PC-9 (cell line): Measurements from ENCODE around the gene SUZ12. TPM values are rescaled to one million over a fixed set of nuclear protein-coding genes. Genes with fewer than 3 reads are reported as not detected.
"Not testable (repeated sequence)": the region's sequence is repeated elsewhere in the genome, so short reads cannot be mapped to it uniquely, and the experiment has no call there.

ENCODE experiments used
- BruUV-seq: library from RNA; stranded (reverse); fragments of 400-500 nt; replicated peaks from 2 replicates; lab custom pipeline; 2021; lab: Mats Ljungman, UMichigan
- CTCF ChIA-PET: fragments of 300-600 bp; sonication (Branson Sonifier 250); formaldehyde crosslinking; loops from one replicate; lab custom pipeline; 2022; ENCODE audit warnings: antibody characterized with exemption; lab: Charles Lee
- POLR2A ChIA-PET: fragments of 300-600 bp; sonication (Branson Sonifier 250); formaldehyde crosslinking; loops from one replicate; lab custom pipeline; 2022; ENCODE audit warnings: antibody characterized with exemption; ENCODE audit not compliant: unreplicated experiment; lab: Charles Lee
- DNase-seq, 2 experiments: peaks; one replicate each; pipeline versions ENCODE4 v3.0.0 to v3.0.0-alpha.2; 2015 to 2022; ENCODE audit warnings: mixed read lengths in 1 of 2
- H2AFZ ChIP-seq: fragments of 200-600 bp; sonication (generic); 2 replicates; pipeline ENCODE4 v1.8.1; 2017; ENCODE audit warnings: antibody characterized with exemption
- H3F3A ChIP-seq: fragments of 200-600 bp; sonication (generic); 2 replicates; pipeline ENCODE4 v1.8.1; 2017; ENCODE audit warnings: antibody characterized with exemption, mild to moderate bottlenecking, low read depth; ENCODE audit not compliant: insufficient read depth
- H3K27ac ChIP-seq: fragments of 200-600 bp; sonication (generic); 2 replicates; pipeline ENCODE4 v1.6.1; 2016; ENCODE audit warnings: mixed run types
- H3K27me3 ChIP-seq: fragments of 200-600 bp; sonication (generic); 2 replicates; pipeline ENCODE4 v1.6.1; 2016; ENCODE audit warnings: low read depth, mixed run types; ENCODE audit not compliant: insufficient read depth
- H3K36me3 ChIP-seq: fragments of 200-600 bp; sonication (generic); 2 replicates; pipeline ENCODE4 v1.6.1; 2016; ENCODE audit warnings: low read depth, mixed run types
- H3K4me1 ChIP-seq: fragments of 200-600 bp; sonication (generic); replicated peaks from 2 replicates; pipeline ENCODE4 v1.6.1; 2016; ENCODE audit warnings: mixed run types; ENCODE audit not compliant: insufficient read depth
- H3K4me2 ChIP-seq: fragments of 200-600 bp; sonication (generic); 2 replicates; pipeline ENCODE4 v1.6.1; 2017; ENCODE audit warnings: mixed run types
- H3K4me3 ChIP-seq: fragments of 200-600 bp; sonication (generic); 2 replicates; pipeline ENCODE4 v1.6.1; 2016; ENCODE audit warnings: mixed run types
- H3K79me2 ChIP-seq: fragments of 200-600 bp; sonication (generic); 2 replicates; pipeline ENCODE4 v1.6.1; 2017; ENCODE audit warnings: low read depth, mixed run types
- H3K9me2 ChIP-seq: fragments of 200-600 bp; sonication (generic); 2 replicates; pipeline ENCODE4 v1.8.1; 2017; ENCODE audit warnings: mild to moderate bottlenecking; ENCODE audit not compliant: insufficient read depth
- H3K9me3 ChIP-seq: fragments of 200-600 bp; sonication (generic); 2 replicates; pipeline ENCODE4 v1.8.1; 2016; ENCODE audit warnings: low read depth; ENCODE audit not compliant: insufficient read depth
- H4K20me1 ChIP-seq: fragments of 200-600 bp; sonication (generic); 2 replicates; pipeline ENCODE4 v1.8.1; 2017; ENCODE audit not compliant: insufficient read depth
- EZH2 ChIP-seq: fragments of 200-600 bp; sonication (generic); IDR thresholded peaks from 2 replicates; pipeline ENCODE4 v1.8.0; 2017; ENCODE audit warnings: antibody characterized with exemption, low read depth
- intact Hi-C: fragments of 100-400 bp; cut with micrococcal nuclease; formaldehyde crosslinking; loops from one replicate; pipeline ENCODE4 v1.10.0; 2022; ENCODE audit not compliant: unreplicated experiment
- total RNA-seq: library from RNA; stranded (reverse); gene quantifications from 2 replicates; pipeline ENCODE4 v1.2.3, GENCODE V29; 2021
- TF ChIP-seq, protein P1 (sequence below): fragments of 200-600 bp; sonication (generic); conservative IDR thresholded peaks from 2 replicates; pipeline ENCODE4 v1.6.1; 2017; ENCODE audit warnings: mixed run types, antibody characterized with exemption, mild to moderate bottlenecking, moderate library complexity

The SUZ12 gene
- total RNA-seq, 1 experiment from 2014 or later, result 27.0 TPM

DNA sequence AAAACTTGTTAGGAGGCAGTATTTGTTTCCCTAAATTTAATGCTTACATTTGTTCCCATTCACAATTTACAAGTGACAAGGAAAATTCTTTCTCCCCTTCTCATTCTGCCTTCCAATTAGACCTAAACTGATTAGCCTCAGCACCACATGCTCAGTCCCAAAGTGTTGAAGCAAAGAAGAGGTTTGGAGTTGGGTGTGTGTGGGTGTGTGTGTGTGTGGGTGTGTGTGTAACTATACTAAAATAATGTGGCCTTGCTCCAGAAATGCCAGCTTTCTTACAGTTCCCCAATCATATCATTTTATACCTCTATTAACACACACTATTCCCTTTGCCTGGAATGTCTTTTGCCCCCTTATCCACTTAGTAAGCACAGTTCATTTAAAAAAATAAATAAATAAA lies 28.4 kb upstream of the SUZ12 start:
- no peak for DNase-seq
- no peak for TF ChIP-seq EZH2
- TF ChIP-seq, protein P1, sequence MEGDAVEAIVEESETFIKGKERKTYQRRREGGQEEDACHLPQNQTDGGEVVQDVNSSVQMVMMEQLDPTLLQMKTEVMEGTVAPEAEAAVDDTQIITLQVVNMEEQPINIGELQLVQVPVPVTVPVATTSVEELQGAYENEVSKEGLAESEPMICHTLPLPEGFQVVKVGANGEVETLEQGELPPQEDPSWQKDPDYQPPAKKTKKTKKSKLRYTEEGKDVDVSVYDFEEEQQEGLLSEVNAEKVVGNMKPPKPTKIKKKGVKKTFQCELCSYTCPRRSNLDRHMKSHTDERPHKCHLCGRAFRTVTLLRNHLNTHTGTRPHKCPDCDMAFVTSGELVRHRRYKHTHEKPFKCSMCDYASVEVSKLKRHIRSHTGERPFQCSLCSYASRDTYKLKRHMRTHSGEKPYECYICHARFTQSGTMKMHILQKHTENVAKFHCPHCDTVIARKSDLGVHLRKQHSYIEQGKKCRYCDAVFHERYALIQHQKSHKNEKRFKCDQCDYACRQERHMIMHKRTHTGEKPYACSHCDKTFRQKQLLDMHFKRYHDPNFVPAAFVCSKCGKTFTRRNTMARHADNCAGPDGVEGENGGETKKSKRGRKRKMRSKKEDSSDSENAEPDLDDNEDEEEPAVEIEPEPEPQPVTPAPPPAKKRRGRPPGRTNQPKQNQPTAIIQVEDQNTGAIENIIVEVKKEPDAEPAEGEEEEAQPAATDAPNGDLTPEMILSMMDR, result no peak
- H3K79me2 ChIP-seq, result no peaks in the 10 kb centered on the region
- no peaks in the 10 kb centered on the region for H3K36me3 ChIP-seq
- H3K9me3 ChIP-seq, result no peaks in the 10 kb centered on the region
- H3K27ac ChIP-seq, result no peak overlapping the region
- H3K27me3 ChIP-seq, result no peaks in the 10 kb centered on the region
- H4K20me1 ChIP-seq, result no peaks in the 10 kb centered on the region
- H3K9me2 ChIP-seq, result no peaks in the 10 kb centered on the region
- no TSS peak for BruUV-seq
- ChIA-PET POLR2A (interaction anchor here (0.6 kb wide), 1 partner anchor 736 kb away, joined by 11 read pairs; no protein-coding TSS in a partner anchor), CTCF (no interaction called here)
- no peak overlapping the region; the same call in 1 of the 2 replicates for H2AFZ ChIP-seq
- no peak overlapping the region for H3K4me2 ChIP-seq
- no peak overlapping the region for H3K4me3 ChIP-seq
- H3K4me1 ChIP-seq, result no peaks in the 10 kb centered on the region; the same call in 1 of the 2 replicates
- H3F3A ChIP-seq, result no peaks in the 10 kb centered on the region
- intact Hi-C loops, result no loop called here

DNA sequence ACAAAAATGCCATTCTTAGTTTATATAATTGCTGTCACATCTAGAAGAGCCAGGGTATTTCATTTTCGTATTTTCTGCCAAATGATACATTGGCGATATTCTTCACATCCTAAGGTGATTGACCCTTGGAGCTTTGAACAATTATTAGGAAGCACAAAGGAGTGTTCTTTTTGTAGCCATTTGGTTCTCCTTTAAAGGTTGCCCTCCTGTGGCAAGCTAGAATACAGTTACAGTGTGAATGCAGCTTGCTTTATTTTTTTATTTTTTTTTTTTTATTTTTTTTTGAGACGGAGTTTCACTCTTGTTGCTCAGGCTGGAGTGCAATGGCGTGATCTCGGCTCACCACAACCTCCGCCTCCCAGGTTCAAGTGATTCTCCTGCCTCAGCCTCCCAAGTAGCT lies 24.1 kb upstream of the SUZ12 start:
- H3K27me3 ChIP-seq, result not testable (repeated sequence)

DNA sequence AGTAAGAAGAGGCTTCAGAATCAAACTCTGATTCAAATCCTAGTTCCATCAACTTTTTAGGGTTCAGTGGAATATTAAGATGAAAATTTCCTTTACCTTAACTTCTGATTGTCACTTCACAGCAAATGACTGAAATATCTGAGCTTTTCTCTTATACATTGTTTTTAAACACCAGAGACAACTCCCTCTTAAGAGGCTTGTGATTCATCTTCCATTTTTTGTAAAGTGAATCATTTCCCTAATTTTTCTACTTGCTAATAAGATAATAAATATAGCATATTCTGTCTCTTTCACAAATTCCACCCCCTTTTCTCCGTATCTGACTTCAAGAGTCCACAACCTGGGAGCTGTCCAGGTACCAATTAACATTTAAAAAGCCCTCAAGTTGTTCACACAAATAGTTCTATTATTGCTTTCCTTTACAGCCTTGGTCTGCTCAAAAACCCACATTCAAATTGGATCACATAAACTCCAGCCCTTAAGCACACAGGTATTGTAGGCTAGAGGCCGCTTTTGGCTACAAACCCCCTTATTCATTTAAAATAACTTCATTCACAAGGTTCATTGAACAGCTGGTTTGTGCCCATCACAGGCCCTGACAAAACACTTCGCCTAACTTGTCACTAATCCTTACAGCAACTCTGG lies 21.2 kb upstream of the SUZ12 start:
- Histone ChIP-seq H3F3A (peaks cover 15% of the 10 kb centered on the region), H3K27me3 (no peaks in the 10 kb centered on the region), H3K79me2 (no peaks in the 10 kb centered on the region), H4K20me1 (no peaks in the 10 kb centered on the region), H2AFZ (no peak overlapping the region), H3K4me3 (no peak overlapping the region), H3K9me2 (no peaks in the 10 kb centered on the region), H3K4me2 (no peak overlapping the region), H3K36me3 (no peaks in the 10 kb centered on the region), H3K27ac (no peak overlapping the region), H3K4me1 (peaks cover 14% of the 10 kb centered on the region), H3K9me3 (no peaks in the 10 kb centered on the region)
- intact Hi-C loops, result no loop called here
- DNase-seq, result no peak
- no TSS peak for BruUV-seq
- TF ChIP-seq, protein P1, result no peak
- TF ChIP-seq EZH2, result no peak
- CTCF ChIA-PET, result interaction anchor here (0.7 kb wide), 1 partner anchor 531 kb away, joined by 3 read pairs; no protein-coding TSS in a partner anchor
- POLR2A ChIA-PET, result no interaction called here

More for the DNA sequence above, 24.1 kb upstream of the SUZ12 start:
- ChIA-PET POLR2A (interaction anchor here (0.6 kb wide), 3 partner anchors 382 to 1461 kb away, joined by 3 to 8 read pairs (median 3); no protein-coding TSS in a partner anchor), CTCF (interaction anchor here (0.5 to 2.0 kb wide), 3 partner anchors 11 to 513 kb away, joined by 4 to 7 read pairs (median 4); partner anchors contain the start of gene UTP6)
- Histone ChIP-seq H3K4me2 (peak overlapping the region; percentile 26; the same call in 1 of the 2 replicates), H2AFZ (peak overlapping the region; percentile 64; the same call in 1 of the 2 replicates)
- DNase-seq, H3K79me2 ChIP-seq, H3K36me3 ChIP-seq, H3K4me1 ChIP-seq, intact Hi-C loops, H4K20me1 ChIP-seq, H3K9me2 ChIP-seq, H3K27ac ChIP-seq, BruUV-seq, H3F3A ChIP-seq, H3K4me3 ChIP-seq, H3K9me3 ChIP-seq: not testable (repeated sequence)
- TF ChIP-seq, protein P1, result peak; percentile 48
